PC-9 (cell line): ENCODE results near the gene RYR3. TPM values are rescaled to one million over a fixed set of nuclear protein-coding genes. Genes with fewer than 3 reads are reported as not detected.

Source experiments
- BruUV-seq: library from RNA; stranded (reverse); fragments of 400-500 nt; replicated peaks from 2 replicates; lab custom pipeline; 2021; lab: Mats Ljungman, UMichigan
- CTCF ChIA-PET: fragments of 300-600 bp; sonication (Branson Sonifier 250); formaldehyde crosslinking; loops from one replicate; lab custom pipeline; 2022; ENCODE audit warnings: antibody characterized with exemption; lab: Charles Lee
- POLR2A ChIA-PET: fragments of 300-600 bp; sonication (Branson Sonifier 250); formaldehyde crosslinking; loops from one replicate; lab custom pipeline; 2022; ENCODE audit warnings: antibody characterized with exemption; ENCODE audit not compliant: unreplicated experiment; lab: Charles Lee
- DNase-seq, 2 experiments: peaks; one replicate each; pipeline versions ENCODE4 v3.0.0 to v3.0.0-alpha.2; 2015 to 2022; ENCODE audit warnings: mixed read lengths in 1 of 2
- H2AFZ ChIP-seq: fragments of 200-600 bp; sonication (generic); 2 replicates; pipeline ENCODE4 v1.8.1; 2017; ENCODE audit warnings: antibody characterized with exemption
- H3F3A ChIP-seq: fragments of 200-600 bp; sonication (generic); 2 replicates; pipeline ENCODE4 v1.8.1; 2017; ENCODE audit warnings: antibody characterized with exemption, mild to moderate bottlenecking, low read depth; ENCODE audit not compliant: insufficient read depth
- H3K27ac ChIP-seq: fragments of 200-600 bp; sonication (generic); 2 replicates; pipeline ENCODE4 v1.6.1; 2016; ENCODE audit warnings: mixed run types
- H3K27me3 ChIP-seq: fragments of 200-600 bp; sonication (generic); 2 replicates; pipeline ENCODE4 v1.6.1; 2016; ENCODE audit warnings: low read depth, mixed run types; ENCODE audit not compliant: insufficient read depth
- H3K36me3 ChIP-seq: fragments of 200-600 bp; sonication (generic); 2 replicates; pipeline ENCODE4 v1.6.1; 2016; ENCODE audit warnings: low read depth, mixed run types
- H3K4me1 ChIP-seq: fragments of 200-600 bp; sonication (generic); replicated peaks from 2 replicates; pipeline ENCODE4 v1.6.1; 2016; ENCODE audit warnings: mixed run types; ENCODE audit not compliant: insufficient read depth
- H3K4me2 ChIP-seq: fragments of 200-600 bp; sonication (generic); 2 replicates; pipeline ENCODE4 v1.6.1; 2017; ENCODE audit warnings: mixed run types
- H3K4me3 ChIP-seq: fragments of 200-600 bp; sonication (generic); 2 replicates; pipeline ENCODE4 v1.6.1; 2016; ENCODE audit warnings: mixed run types
- H3K79me2 ChIP-seq: fragments of 200-600 bp; sonication (generic); 2 replicates; pipeline ENCODE4 v1.6.1; 2017; ENCODE audit warnings: low read depth, mixed run types
- H3K9me2 ChIP-seq: fragments of 200-600 bp; sonication (generic); 2 replicates; pipeline ENCODE4 v1.8.1; 2017; ENCODE audit warnings: mild to moderate bottlenecking; ENCODE audit not compliant: insufficient read depth
- H3K9me3 ChIP-seq: fragments of 200-600 bp; sonication (generic); 2 replicates; pipeline ENCODE4 v1.8.1; 2016; ENCODE audit warnings: low read depth; ENCODE audit not compliant: insufficient read depth
- H4K20me1 ChIP-seq: fragments of 200-600 bp; sonication (generic); 2 replicates; pipeline ENCODE4 v1.8.1; 2017; ENCODE audit not compliant: insufficient read depth
- CTCF ChIP-seq: fragments of 200-600 bp; sonication (generic); conservative IDR thresholded peaks from 2 replicates; pipeline ENCODE4 v1.6.1; 2017; ENCODE audit warnings: mixed run types, antibody characterized with exemption, mild to moderate bottlenecking, moderate library complexity
- EZH2 ChIP-seq: fragments of 200-600 bp; sonication (generic); IDR thresholded peaks from 2 replicates; pipeline ENCODE4 v1.8.0; 2017; ENCODE audit warnings: antibody characterized with exemption, low read depth
- intact Hi-C: fragments of 100-400 bp; cut with micrococcal nuclease; formaldehyde crosslinking; loops from one replicate; pipeline ENCODE4 v1.10.0; 2022; ENCODE audit not compliant: unreplicated experiment
- total RNA-seq: library from RNA; stranded (reverse); gene quantifications from 2 replicates; pipeline ENCODE4 v1.2.3, GENCODE V29; 2021

Gene RYR3
- total RNA-seq, 1 experiment from 2014 or later = 0.15 TPM

GRCh38 chr15:33636958-33637357 is 326.2 kb downstream of the RYR3 start:
- Histone ChIP-seq H3K27me3 (peaks cover 20% of the 10 kb centered on the region), H3F3A (no peaks in the 10 kb centered on the region), H2AFZ (no peak overlapping the region), H3K9me2 (no peaks in the 10 kb centered on the region), H3K27ac (no peak overlapping the region), H4K20me1 (no peaks in the 10 kb centered on the region), H3K9me3 (no peaks in the 10 kb centered on the region), H3K79me2 (no peaks in the 10 kb centered on the region), H3K4me3 (no peak overlapping the region), H3K36me3 (no peaks in the 10 kb centered on the region), H3K4me2 (no peak overlapping the region), H3K4me1 (no peaks in the 10 kb centered on the region)
- intact Hi-C loops = no loop called here
- ChIA-PET CTCF (no interaction called here), POLR2A (no interaction called here)
- no TSS peak for BruUV-seq
- DNase-seq = no peak
- TF ChIP-seq EZH2 (no peak), CTCF (no peak)

- Histone ChIP-seq H3K36me3 (no peaks in the 10 kb centered on the region), H3K27me3 (peaks cover 15% of the 10 kb centered on the region), H2AFZ (no peak overlapping the region), H3K4me1 (no peaks in the 10 kb centered on the region), H3K4me2 (no peak overlapping the region), H3K9me3 (no peaks in the 10 kb centered on the region), H3K4me3 (no peak overlapping the region), H3F3A (no peaks in the 10 kb centered on the region), H3K27ac (no peak overlapping the region), H4K20me1 (no peaks in the 10 kb centered on the region), H3K79me2 (no peaks in the 10 kb centered on the region), H3K9me2 (no peaks in the 10 kb centered on the region)
- intact Hi-C loops = no loop called here
- POLR2A ChIA-PET = no interaction called here
- no TSS peak for BruUV-seq
- CTCF ChIA-PET = interaction anchor here (0.8 kb wide), 1 partner anchor 344 kb away, joined by 3 read pairs; no protein-coding TSS in a partner anchor
- TF ChIP-seq EZH2 = no peak
- TF ChIP-seq CTCF = no peak
- DNase-seq = no peak
These were observed 327.7 kb downstream of the RYR3 start for GRCh38 chr15:33638453-33638852.

- H2AFZ ChIP-seq = no peak overlapping the region
- no peak overlapping the region for H3K4me2 ChIP-seq
- H3K36me3 ChIP-seq = no peaks in the 10 kb centered on the region
- TF ChIP-seq EZH2 (no peak), CTCF (no peak)
- no peaks in the 10 kb centered on the region for H3K79me2 ChIP-seq
- H3K27me3 ChIP-seq = peaks cover 11% of the 10 kb centered on the region; the same call in 1 of the 2 replicates
- H3F3A ChIP-seq = no peaks in the 10 kb centered on the region
- no peak overlapping the region for H3K4me3 ChIP-seq
- H3K9me3 ChIP-seq = no peaks in the 10 kb centered on the region
- intact Hi-C loops = no loop called here
- ChIA-PET CTCF (no interaction called here), POLR2A (no interaction called here)
- BruUV-seq = no TSS peak
- DNase-seq = no peak
- no peak overlapping the region for H3K27ac ChIP-seq
- no peaks in the 10 kb centered on the region for H3K4me1 ChIP-seq
- H3K9me2 ChIP-seq = no peaks in the 10 kb centered on the region
- H4K20me1 ChIP-seq = no peaks in the 10 kb centered on the region
These were observed 328.3 kb downstream of the RYR3 start for GRCh38 chr15:33639051-33639450.
